ENCODE measurements around the gene AVPI1.
A peak's percentile ranks its signal among the peaks of the same experiment; 100 is the strongest.
"Not testable (repeated sequence)": the region's sequence is repeated elsewhere in the genome, so short reads cannot be mapped to it uniquely, and the experiment has no call there.

AVPI1 gene

DNA sequence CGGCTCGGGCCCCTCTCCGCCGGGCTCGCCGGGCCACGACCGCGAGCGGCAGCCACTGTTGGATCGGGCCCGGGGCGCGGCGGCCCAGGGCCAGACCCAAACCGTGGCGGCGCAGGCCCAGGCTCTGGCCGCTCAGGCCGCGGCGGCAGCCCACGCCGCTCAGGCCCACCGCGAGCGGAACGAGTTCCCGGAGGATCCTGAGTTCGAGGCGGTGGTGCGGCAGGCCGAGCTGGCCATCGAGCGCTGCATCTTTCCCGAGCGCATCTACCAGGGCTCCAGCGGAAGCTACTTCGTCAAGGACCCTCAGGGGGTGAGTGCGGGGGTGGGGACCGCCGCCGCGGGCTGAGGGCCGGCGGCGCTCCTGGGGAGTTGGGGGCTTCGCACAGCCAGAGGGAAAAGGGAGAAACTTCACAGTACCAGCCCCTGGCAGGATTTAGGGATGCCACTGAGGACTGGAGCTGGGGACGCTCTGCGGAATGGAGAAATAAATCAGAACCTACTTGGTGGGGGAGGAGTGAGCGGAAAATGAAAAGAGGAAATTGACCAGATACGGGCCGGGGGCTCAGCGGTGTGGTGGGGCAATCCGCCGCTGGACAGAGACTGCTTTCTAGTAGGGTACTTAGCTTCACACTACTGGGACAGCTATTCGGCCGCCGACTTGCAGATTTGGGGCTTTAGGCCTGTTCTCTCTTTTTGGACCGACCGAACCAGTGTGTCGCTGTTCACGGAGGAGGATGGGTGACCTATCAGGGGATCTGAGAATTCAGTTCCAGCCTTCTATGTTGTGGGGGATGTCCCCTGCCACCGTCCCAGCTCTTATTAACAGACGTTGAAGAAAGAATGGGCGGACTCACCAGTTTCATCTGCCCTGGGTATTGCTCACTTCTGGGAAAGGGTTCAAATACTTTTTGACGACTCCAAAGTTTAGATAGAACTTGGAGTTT lies 45.9 kb downstream of the AVPI1 start:
- no peak for DNase-seq (ENCODE audit: low read depth in 2 of 2)

DNA sequence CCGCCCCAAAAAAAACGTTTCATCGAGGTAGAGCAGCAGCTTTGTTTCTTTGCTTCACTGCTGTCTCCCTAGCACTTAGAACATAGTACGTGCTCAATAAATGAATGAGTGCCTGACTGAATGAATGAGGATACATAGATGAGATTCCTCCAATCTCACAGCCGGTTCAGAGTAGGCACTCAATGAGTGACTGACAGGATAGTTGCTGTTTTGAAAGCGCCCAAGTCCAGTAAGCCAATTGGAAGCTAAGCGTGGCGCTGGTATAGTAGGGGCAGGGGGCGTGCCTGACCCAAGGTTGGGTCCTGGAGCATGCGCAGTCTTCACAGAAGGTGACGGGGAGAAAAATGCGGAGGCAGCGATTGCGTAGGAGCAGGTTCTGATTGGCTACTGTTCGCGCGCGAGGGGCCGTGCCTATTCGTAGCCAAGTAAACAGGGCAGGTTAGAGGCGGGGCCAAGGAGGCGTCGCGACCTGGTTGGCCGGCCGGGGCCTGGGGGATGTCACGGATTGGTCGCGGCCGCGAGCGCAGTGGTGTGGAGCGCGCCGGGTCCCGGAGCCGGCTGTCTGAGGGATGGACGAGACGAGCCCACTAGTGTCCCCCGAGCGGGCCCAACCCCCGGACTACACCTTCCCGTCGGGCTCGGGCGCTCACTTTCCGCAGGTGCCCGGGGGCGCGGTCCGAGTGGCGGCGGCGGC lies 46.7 kb downstream of the AVPI1 start, which contains the start of gene PI4K2A:
Gene PI4K2A, plus strand, starts transcription at position 498 of the 694 bp plus-strand sequence. Its CDS starts 72 bp downstream, at position 570.
- peak; percentile 96 to 98 for DNase-seq (ENCODE audit: low read depth in 2 of 2)

DNA sequence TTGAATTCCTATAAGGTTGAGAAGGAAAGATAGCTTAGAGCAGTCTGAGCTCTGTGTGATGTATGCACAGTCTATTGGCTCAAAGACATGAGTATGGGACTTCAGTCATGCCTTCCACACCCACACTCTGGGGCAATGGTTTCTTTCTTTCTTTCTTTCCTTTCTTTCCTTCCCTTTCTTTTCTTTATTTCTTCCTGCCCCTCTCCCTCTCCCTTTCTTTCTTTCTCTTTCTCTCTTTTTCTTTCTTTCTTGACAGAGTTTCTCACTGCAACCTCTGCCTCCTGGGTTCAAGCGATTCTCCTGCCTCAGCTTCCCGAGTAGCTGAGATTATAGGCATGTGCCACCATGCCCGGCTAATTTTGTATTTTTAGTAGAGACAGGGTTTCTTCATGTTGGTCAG lies 48.0 kb downstream of the AVPI1 start:
- not testable (repeated sequence) for DNase-seq (ENCODE audit: low read depth in 2 of 2)

DNA sequence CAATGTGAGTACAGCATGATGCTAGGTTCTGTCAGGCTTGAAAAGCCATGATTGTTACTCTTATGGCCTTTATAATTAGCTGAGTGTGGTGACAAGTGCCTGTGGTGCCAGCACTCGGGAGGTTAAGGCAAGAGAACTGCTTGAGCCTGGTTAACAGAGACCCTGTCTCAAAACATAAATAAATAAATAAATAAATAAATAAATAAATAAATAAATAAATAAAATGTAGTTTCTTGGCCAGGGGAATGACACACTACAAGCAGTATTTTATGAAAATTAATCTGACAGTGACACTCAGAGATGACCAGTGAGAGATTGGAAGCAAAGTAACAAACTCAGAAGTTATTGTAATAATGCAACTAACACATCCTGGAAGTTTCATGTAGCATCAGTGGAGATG lies 51.5 kb downstream of the AVPI1 start:
- DNase-seq (ENCODE audit: low read depth in 2 of 2): no peak

DNA sequence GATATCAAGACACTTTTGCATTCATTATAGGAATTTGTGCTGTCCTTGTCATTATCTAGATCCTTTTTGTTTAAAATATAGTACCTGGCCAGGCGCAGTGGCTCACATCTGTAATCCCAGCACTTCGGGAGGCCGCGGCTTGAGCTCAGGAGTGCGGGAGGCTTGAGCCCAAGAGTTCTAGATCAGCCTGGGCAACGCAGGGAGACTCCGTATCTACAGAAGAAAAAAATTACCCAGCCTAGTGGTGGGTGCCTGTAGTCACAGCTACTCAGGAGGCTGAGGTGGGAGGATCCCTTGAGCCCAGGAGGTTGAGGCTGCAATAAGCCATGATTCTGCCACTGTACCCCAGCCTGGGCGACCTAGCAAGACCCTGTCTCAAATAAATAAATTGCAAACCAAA lies 53.1 kb downstream of the AVPI1 start:
- no peak for DNase-seq (ENCODE audit: low read depth in 2 of 2)

DNA sequence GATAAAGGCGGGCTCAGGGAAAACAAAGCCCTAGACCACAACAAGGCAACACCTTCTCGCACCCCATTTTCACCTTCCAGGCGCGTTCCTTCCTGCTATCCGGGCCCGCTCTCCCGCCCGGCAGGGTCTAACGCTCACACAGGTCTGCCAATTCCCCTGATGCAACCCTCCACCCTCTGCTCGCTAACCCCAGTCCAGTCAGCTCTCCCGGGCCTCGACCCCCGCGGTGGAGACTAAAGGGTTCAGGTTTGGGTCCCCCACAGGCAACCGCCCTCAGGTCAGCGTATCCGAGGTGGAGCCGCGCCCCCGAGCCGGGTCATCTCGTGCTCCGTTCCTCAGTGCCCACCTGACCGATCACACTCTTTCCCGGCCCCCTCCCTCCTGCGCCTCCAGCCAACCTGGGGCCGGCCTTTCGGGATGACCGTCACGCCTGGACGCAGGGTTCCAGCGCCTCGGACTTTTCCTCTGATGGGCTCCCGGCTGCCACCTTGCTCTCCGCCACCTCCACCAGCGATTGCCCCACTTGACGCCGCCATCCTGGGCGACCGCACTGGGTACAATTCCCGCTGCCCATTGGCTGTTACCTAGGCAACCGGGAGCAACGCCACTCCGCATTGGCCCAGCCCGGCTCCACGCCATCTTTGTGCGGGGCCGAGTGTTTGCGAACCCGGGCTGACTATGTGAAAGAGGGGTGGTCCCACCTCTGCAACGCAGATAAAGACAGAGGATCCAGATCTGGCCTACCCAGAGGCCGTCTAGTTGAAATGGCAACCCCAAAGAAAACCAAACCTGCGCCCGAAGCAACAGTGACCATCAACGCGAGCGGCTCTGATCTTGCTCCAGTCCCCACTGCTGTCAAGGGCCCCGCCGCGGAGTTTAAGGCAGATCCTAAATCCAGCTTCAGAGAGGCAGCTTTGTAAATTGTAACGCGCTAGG lies 53.8 kb downstream of the AVPI1 start, which contains the start of gene MORN4:
Gene MORN4, minus strand, starts transcription at position 552 of the 936 bp plus-strand sequence. CDS start 13,847 bp downstream, outside the sequence.
- peak; percentile 72 to 80 for DNase-seq (ENCODE audit: low read depth in 2 of 2)

DNA sequence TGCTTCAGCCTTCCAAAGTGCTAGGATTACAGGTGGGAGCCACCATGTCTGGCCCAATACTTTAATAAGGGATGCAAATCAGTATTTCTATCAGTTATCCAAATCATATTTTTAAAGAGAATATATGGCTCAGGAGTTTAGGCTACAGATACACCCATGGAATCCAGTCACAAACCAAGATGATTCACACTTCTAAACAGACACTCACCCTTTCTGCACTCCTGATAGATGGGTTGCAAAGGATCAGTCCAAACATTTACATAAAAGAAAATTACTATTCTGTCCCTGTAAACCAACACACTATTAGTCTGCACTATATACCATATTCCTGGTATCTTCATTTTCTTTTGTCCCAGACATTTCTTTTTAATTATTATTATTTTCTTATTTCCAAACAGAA lies 55.9 kb downstream of the AVPI1 start:
- no peak for DNase-seq (ENCODE audit: low read depth in 2 of 2)

DNA sequence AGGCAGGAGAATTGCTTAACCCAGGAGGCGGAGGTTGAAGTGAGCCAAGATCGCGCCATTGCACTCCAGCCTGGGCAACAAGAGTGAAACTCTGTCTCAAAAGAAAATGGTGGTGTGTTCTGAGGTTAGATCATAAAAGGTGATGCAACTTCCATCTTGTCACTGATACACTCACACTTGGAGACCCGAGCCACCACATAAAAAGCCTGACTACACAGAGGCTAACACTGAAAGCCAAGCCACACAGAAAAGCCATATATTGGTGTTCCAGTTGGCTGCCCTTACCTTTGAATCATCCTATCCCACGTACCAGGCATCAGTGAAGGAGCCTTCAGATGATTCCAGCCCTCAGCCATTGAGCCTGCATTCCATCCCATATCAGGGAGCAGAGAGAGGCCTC lies 57.8 kb downstream of the AVPI1 start:
- DNase-seq (ENCODE audit: low read depth in 2 of 2): no peak

DNA sequence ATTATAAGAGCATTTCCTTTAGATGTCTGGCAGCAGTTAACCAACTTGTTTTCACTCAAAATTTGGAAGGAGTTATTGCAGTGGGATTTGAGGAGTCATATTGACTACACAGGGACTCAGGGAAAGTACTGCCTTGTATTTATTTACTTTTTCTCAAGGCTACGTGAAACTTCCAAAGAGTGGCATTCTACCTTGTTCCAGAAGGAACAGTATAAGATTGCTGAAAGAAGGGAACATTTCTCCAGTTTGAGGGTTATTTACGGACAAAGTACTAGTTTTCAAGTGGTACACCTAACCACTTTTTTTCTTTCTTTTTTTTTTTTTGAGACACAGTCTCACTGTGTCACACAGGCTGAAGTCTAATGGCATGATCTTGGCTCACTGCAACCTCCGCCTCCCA lies 58.8 kb downstream of the AVPI1 start:
- DNase-seq (ENCODE audit: low read depth in 2 of 2): no peak

DNA sequence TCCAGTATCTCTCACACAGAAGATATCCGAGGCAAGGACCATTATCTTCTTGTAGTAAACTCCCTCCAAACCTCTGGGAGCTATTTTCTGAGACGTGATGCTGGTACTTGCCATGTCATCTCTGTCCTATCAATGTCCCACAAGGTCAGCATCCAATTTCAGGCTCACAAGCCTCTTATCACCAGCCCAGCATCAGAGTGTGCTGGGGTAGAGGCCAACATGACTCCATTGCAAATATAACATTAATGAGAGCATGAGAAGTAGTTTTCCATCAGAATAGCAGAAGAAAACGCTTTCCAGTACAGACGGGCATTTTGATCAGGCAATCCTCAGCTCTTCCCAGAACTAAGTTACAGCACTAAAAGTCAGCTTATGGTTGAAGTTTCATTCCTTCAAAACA lies 59.3 kb downstream of the AVPI1 start:
- no peak for DNase-seq (ENCODE audit: low read depth in 2 of 2)
